ENCODE data around the gene GRK2. TPM values are rescaled to one million over a fixed set of nuclear protein-coding genes. Genes with fewer than 3 reads are reported as not detected.
"Not testable (repeated sequence)": the region's sequence is repeated elsewhere in the genome, so short reads cannot be mapped to it uniquely, and the experiment has no call there.

Gene GRK2
- total RNA-seq: 53.8 TPM
- long read RNA-seq, transcript GRK2-201 (21 exons, 3,466 nt): major isoform, 312 of 392 reads
- long read RNA-seq, partial matches to known transcripts: 32 of 392 reads
- long read RNA-seq, other reads (novel, unspliced or antisense): 48 of 392 reads

DNA sequence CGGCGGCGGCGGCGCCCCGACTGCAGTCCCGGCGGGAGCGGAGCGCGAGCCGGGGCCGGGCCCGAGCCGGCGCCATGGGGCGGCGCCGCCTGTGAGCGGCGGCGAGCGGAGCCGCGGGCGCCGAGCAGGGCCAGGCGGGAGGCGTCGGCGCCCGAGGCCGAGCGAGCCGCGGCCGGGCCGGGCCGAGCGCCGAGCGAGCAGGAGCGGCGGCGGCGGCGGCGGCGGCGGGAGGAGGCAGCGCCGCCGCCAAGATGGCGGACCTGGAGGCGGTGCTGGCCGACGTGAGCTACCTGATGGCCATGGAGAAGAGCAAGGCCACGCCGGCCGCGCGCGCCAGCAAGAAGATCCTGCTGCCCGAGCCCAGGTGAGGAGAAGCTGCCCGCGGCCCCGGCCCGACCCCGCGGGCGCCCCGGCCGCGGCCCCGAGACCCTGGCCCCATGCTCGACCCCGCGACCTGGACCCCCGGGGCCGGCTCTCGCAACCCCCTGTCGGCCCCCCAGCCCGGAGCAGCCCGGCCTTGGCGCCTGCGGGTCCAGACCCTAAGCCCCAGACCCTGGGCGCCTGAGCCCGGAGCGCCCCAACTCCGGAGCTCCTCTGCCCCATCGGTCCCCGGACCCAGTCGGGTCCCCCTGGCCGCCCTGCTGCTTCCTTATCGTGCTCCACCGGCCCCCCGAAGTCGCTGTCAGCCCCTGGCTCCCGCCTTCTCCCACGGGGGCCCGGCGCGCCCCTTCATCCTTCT is at the start of gene GRK2:
Gene GRK2, plus strand, starts transcription at position 25 of the 739 bp plus-strand sequence. Its CDS starts 227 bp downstream, at position 252.
- H3K27me3 ChIP-seq (ENCODE audit: low read depth): no peaks in the 10 kb centered on the region
- peaks cover 6% of the 10 kb centered on the region for H3K36me3 ChIP-seq
- peak within 1 kb of the TSS; percentile 94 for H3K27ac ChIP-seq (replicated peaks)
- intact Hi-C loops (cut with micrococcal nuclease): no loop called here
- TF ChIP-seq, protein P1, sequence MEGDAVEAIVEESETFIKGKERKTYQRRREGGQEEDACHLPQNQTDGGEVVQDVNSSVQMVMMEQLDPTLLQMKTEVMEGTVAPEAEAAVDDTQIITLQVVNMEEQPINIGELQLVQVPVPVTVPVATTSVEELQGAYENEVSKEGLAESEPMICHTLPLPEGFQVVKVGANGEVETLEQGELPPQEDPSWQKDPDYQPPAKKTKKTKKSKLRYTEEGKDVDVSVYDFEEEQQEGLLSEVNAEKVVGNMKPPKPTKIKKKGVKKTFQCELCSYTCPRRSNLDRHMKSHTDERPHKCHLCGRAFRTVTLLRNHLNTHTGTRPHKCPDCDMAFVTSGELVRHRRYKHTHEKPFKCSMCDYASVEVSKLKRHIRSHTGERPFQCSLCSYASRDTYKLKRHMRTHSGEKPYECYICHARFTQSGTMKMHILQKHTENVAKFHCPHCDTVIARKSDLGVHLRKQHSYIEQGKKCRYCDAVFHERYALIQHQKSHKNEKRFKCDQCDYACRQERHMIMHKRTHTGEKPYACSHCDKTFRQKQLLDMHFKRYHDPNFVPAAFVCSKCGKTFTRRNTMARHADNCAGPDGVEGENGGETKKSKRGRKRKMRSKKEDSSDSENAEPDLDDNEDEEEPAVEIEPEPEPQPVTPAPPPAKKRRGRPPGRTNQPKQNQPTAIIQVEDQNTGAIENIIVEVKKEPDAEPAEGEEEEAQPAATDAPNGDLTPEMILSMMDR (IDR thresholded peaks at IDR 0.05; ENCODE audit: borderline replicate concordance): no peak
- H3K4me1 ChIP-seq: peaks cover 72% of the 10 kb centered on the region
- DNase-seq: no peak
- peak within 1 kb of the TSS; percentile 98 for H3K4me3 ChIP-seq
- no peaks in the 10 kb centered on the region for H3K9me3 ChIP-seq (replicated peaks)

DNA sequence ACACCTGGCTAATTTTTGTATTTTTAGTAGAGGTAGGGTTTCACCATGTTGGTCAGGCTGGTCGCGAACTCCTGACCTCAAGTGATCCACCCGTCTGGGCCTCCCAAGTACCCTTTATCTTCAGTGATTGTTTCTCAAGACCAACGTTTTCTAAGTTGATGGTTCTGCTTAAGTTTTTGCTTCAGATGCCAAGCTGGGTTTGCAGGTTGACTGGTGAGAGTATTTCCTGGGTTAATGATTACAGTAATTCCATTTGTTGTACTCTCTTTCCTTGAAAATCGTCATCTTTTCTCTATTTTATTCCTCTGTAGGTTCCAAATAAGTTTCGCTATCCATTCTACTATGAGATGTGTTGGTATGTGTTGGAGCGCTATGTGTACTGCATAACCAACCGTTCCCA is 38.5 kb upstream of the GRK2 start:
- Histone ChIP-seq H3K36me3 (peaks cover 92% of the 10 kb centered on the region), H3K9me3 (replicated peaks) (no peaks in the 10 kb centered on the region), H3K4me1 (no peaks in the 10 kb centered on the region), H3K27me3 (ENCODE audit: low read depth) (no peaks in the 10 kb centered on the region), H3K27ac (replicated peaks) (no peak overlapping the region), H3K4me3 (no peak overlapping the region)
- intact Hi-C loops (cut with micrococcal nuclease): no loop called here
- TF ChIP-seq, protein P1 (IDR thresholded peaks at IDR 0.05; ENCODE audit: borderline replicate concordance): no peak
- DNase-seq: no peak

DNA sequence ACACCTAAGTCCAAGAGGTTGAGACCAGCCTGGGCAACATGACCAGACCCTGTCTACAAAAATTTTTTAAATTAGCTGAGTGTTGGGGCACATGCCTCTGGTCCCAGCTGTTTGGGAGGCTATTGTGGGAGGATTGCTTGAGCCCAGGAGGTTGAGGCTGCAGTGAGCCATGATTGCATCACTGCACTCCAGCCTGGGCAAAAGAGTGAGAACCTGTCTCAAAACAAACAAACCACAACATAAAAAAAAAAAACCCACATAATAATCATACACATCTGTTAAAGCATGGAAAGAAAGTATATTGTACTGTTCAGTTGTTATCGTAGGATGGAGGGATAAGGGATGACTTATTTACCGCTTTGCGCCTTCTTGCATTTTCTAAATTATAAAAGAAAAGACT is 35.9 kb upstream of the GRK2 start:
- Histone ChIP-seq H3K4me3 (no peak overlapping the region), H3K4me1 (no peaks in the 10 kb centered on the region), H3K27ac (replicated peaks) (no peak overlapping the region), H3K9me3 (replicated peaks) (no peaks in the 10 kb centered on the region), H3K36me3 (peaks cover 78% of the 10 kb centered on the region), H3K27me3 (ENCODE audit: low read depth) (no peaks in the 10 kb centered on the region)
- TF ChIP-seq, protein P1 (IDR thresholded peaks at IDR 0.05; ENCODE audit: borderline replicate concordance): no peak
- intact Hi-C loops (cut with micrococcal nuclease): no loop called here
- DNase-seq: no peak

DNA sequence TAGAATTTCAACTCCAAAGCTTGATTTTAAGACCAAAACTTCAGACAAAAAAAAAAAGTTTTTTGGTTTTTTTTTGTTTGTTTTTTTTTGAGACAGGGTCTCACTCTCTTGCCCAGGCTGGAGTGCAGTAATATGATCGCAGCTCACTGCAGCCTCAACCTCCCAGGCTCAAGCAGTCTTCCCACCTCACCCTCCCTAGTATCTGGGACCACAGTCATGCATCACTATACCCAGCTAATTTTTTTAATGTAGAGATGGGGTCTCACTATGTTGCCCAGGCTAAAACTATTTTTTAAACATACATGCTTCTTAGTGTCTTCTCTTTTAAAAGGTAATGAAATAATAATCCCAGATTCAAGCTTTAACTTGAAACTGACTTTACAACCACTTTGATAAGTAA is 35.4 kb upstream of the GRK2 start:
- Histone ChIP-seq H3K4me1 (no peaks in the 10 kb centered on the region), H3K4me3 (no peak overlapping the region), H3K36me3 (peaks cover 75% of the 10 kb centered on the region), H3K9me3 (replicated peaks) (no peaks in the 10 kb centered on the region), H3K27me3 (ENCODE audit: low read depth) (no peaks in the 10 kb centered on the region), H3K27ac (replicated peaks) (no peak overlapping the region)
- TF ChIP-seq, protein P1 (IDR thresholded peaks at IDR 0.05; ENCODE audit: borderline replicate concordance): no peak
- intact Hi-C loops (cut with micrococcal nuclease): no loop called here
- no peak for DNase-seq

DNA sequence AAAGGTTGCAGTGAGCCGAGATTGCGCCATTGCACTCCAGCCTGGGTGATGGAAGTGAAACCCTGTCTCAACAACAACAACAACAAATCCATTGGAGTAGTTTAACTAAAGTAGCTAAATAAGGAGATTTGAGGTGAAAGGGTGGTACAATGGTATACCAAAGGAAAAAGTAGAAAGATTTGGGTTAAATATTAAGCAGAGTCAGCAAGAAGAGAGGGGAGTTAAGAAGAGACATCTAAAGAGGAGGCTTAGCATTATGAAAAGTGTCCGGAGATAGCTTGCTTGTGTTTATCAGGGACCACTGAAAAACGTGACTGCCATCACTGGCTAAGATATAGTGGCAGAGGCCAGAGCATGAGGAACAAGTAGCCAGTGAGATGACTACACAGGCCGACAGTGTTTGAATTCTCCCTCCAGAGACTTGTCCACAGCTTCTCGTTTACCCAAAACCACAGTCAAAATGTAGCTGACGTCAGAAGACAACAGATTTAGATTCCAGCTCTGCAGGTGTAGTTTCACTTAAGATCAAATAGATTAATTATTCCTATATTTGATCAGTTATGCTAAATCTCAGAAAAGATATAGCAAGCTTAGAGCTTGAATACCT is 32.6 kb upstream of the GRK2 start:
- intact Hi-C loops (cut with micrococcal nuclease): no loop called here
- TF ChIP-seq, protein P1 (IDR thresholded peaks at IDR 0.05; ENCODE audit: borderline replicate concordance): no peak
- H3K9me3 ChIP-seq (replicated peaks): no peaks in the 10 kb centered on the region
- peaks cover 11% of the 10 kb centered on the region for H3K4me1 ChIP-seq
- no peaks in the 10 kb centered on the region for H3K27me3 ChIP-seq (ENCODE audit: low read depth)
- H3K36me3 ChIP-seq: peaks cover 52% of the 10 kb centered on the region
- H3K4me3 ChIP-seq: no peak overlapping the region
- H3K27ac ChIP-seq (replicated peaks): no peak overlapping the region
- DNase-seq: no peak

DNA sequence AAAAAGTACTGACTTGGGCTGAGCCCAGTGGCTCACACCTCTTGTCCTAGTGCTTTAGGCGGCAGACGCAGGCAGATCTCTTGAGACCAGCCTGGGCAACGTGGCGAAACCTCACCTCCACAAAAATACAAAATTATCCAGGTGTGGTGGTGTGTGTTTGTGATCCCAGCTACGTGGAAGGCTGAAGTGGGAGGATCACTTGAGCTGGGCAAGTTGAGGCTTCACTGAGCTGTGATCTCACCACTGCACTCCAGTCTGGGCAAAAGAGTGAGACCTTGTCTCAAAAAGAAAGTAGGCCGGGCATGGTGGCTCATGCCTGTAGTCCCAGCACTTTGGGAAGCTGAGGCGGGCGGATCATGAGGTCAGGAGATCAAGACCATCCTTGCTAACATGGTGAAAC is 31.7 kb upstream of the GRK2 start:
- H3K9me3 ChIP-seq (replicated peaks); intact Hi-C loops (cut with micrococcal nuclease); H3K27me3 ChIP-seq (ENCODE audit: low read depth); H3K27ac ChIP-seq (replicated peaks); DNase-seq; H3K4me3 ChIP-seq: not testable (repeated sequence)
- Histone ChIP-seq H3K4me1 (peaks cover 20% of the 10 kb centered on the region), H3K36me3 (peaks cover 43% of the 10 kb centered on the region)
